GM13976 (cell line): ENCODE data around the gene ASTN2.
"Not testable (repeated sequence)": the region's sequence is repeated elsewhere in the genome, so short reads cannot be mapped to it uniquely, and the experiment has no call there.

Experiments
- DNase-seq: peaks from one replicate; pipeline ENCODE4 v3.0.0; 2012; ENCODE audit warnings: low spot score
- CTCF ChIP-seq: IDR thresholded peaks from 2 replicates; pipeline ENCODE4 v1.5.1; 2012; ENCODE audit warnings: borderline replicate concordance, mild to moderate bottlenecking; ENCODE audit not compliant: insufficient read depth; ENCODE audit errors: extremely low read depth, missing control alignments, control extremely low read depth
- in situ Hi-C: fragments of 300-500 bp; cut with MboI; formaldehyde crosslinking; loops from one replicate; pipeline ENCODE4 v1.12.0; 2022; ENCODE audit warnings: low sequenced_read_pairs, mixed read lengths, inconsistent platforms; ENCODE audit not compliant: unreplicated experiment

The ASTN2 gene

GRCh38 chr9:116924462-116925110 is 490.3 kb downstream of the ASTN2 start:
- TF ChIP-seq CTCF: no peak
- in situ Hi-C loops: no loop called here
- no peak for DNase-seq

GRCh38 chr9:116917895-116918508 is 496.9 kb downstream of the ASTN2 start:
- in situ Hi-C loops, DNase-seq: not testable (repeated sequence)

- TF ChIP-seq CTCF: no peak
- in situ Hi-C loops: no loop called here
- DNase-seq: no peak
Measured at GRCh38 chr9:116913536-116913935, 501.3 kb downstream of the ASTN2 start.

- no peak for DNase-seq
- TF ChIP-seq CTCF: no peak
- in situ Hi-C loops: no loop called here
Measured at GRCh38 chr9:116910201-116910600, 504.7 kb downstream of the ASTN2 start.

GRCh38 chr9:116907989-116908388 is 506.9 kb downstream of the ASTN2 start:
- TF ChIP-seq CTCF: no peak
- in situ Hi-C loops: no loop called here
- DNase-seq: no peak

GRCh38 chr9:116905171-116905588 is 509.7 kb downstream of the ASTN2 start:
- no peak for TF ChIP-seq CTCF
- no peak for DNase-seq

GRCh38 chr9:116904165-116904564 is 510.7 kb downstream of the ASTN2 start:
- no peak for DNase-seq
- in situ Hi-C loops: no loop called here
- no peak for TF ChIP-seq CTCF

More at GRCh38 chr9:116905171-116905588, 509.7 kb downstream of the ASTN2 start:
- in situ Hi-C loops: no loop called here
